WI38 (cell line): ENCODE data around the gene NFATC4.

ENCODE experiments used
- H3K4me3 ChIP-seq: 2 replicates; pipeline ENCODE4 v1.5.1; 2011; ENCODE audit warnings: low read depth, mild to moderate bottlenecking, control low read depth, low read length
- TF ChIP-seq, protein P1 (sequence below): IDR thresholded peaks from 2 replicates; pipeline ENCODE4 v1.5.1; 2012; ENCODE audit warnings: low read depth, mild to moderate bottlenecking, control low read depth, low read length

Gene NFATC4

DNA sequence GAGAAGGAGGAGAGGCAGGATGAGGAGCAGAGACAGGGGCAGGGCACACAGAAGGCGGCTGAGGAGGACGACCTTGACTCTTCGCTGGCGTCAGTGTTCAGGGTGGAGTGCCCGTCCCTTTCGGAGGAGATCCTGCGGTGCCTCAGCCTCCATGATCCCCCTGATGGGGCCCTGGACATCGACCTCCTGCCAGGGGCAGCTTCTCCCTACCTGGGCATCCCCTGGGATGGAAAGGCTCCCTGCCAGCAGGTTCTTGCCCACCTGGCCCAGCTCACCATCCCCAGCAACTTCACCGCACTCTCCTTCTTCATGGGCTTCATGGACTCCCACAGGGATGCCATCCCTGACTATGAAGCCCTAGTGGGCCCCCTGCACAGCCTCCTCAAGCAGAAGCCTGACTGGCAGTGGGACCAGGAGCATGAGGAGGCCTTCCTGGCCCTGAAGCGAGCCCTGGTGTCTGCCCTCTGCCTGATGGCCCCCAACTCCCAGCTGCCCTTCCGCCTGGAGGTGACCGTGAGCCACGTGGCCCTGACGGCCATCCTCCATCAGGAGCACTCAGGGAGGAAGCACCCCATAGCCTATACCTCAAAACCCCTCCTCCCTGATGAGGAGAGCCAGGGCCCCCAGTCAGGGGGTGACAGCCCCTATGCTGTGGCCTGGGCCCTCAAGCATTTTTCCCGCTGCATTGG lies 46.9 kb downstream of the NFATC4 start:
- TF ChIP-seq, protein P1, sequence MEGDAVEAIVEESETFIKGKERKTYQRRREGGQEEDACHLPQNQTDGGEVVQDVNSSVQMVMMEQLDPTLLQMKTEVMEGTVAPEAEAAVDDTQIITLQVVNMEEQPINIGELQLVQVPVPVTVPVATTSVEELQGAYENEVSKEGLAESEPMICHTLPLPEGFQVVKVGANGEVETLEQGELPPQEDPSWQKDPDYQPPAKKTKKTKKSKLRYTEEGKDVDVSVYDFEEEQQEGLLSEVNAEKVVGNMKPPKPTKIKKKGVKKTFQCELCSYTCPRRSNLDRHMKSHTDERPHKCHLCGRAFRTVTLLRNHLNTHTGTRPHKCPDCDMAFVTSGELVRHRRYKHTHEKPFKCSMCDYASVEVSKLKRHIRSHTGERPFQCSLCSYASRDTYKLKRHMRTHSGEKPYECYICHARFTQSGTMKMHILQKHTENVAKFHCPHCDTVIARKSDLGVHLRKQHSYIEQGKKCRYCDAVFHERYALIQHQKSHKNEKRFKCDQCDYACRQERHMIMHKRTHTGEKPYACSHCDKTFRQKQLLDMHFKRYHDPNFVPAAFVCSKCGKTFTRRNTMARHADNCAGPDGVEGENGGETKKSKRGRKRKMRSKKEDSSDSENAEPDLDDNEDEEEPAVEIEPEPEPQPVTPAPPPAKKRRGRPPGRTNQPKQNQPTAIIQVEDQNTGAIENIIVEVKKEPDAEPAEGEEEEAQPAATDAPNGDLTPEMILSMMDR: no peak
- H3K4me3 ChIP-seq: no peak overlapping the region

DNA sequence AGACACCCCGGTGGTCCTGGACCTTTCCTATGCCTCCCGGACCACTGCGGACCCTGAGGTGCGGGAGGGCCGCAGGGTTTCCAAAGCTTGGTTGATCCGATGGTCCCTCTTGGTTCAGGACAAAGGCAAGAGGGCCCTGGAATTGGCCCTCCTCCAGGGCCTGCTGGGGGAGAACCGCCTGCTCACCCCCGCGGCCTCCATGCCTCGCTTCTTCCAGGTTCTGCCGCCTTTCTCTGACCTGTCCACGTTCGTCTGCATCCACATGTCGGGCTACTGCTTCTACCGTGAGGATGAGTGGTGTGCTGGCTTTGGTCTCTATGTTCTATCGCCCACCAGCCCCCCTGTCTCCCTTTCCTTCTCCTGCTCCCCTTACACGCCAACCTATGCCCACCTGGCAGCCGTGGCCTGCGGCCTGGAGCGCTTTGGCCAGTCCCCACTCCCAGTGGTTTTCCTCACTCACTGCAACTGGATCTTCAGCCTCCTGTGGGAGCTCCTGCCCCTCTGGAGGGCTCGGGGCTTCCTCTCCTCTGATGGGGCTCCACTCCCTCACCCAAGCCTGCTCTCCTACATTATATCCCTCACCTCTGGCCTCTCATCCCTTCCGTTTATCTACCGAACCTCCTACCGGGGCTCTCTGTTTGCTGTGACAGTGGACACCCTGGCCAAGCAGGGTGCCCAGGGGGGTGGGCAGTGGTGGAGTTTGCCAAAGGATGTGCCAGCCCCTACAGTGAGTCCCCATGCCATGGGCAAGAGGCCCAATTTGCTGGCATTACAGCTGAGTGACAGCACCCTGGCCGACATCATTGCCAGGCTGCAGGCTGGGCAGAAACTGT lies 47.7 kb downstream of the NFATC4 start:
- TF ChIP-seq, protein P1: no peak
- no peak overlapping the region for H3K4me3 ChIP-seq

DNA sequence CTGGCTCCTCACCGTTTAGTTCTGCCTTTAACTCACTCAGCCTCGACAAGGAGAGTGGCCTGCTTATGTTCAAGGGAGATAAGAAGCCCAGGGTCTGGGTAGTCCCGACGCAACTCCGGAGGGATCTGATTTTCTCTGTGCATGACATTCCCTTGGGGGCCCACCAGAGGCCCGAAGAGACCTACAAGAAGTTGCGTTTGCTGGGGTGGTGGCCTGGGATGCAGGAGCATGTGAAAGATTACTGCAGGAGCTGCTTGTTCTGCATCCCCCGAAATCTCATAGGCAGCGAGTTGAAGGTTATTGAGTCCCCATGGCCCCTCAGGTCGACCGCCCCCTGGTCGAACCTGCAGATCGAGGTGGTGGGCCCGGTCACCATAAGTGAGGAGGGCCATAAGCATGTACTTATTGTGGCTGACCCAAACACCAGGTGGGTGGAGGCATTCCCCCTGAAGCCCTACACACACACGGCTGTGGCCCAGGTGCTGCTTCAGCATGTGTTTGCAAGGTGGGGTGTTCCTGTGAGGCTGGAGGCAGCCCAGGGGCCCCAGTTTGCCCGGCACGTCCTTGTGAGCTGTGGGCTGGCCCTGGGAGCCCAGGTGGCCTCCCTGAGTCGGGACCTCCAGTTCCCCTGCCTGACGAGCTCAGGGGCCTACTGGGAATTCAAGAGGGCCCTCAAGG lies 48.4 kb downstream of the NFATC4 start:
- no peak overlapping the region for H3K4me3 ChIP-seq
- TF ChIP-seq, protein P1: no peak

DNA sequence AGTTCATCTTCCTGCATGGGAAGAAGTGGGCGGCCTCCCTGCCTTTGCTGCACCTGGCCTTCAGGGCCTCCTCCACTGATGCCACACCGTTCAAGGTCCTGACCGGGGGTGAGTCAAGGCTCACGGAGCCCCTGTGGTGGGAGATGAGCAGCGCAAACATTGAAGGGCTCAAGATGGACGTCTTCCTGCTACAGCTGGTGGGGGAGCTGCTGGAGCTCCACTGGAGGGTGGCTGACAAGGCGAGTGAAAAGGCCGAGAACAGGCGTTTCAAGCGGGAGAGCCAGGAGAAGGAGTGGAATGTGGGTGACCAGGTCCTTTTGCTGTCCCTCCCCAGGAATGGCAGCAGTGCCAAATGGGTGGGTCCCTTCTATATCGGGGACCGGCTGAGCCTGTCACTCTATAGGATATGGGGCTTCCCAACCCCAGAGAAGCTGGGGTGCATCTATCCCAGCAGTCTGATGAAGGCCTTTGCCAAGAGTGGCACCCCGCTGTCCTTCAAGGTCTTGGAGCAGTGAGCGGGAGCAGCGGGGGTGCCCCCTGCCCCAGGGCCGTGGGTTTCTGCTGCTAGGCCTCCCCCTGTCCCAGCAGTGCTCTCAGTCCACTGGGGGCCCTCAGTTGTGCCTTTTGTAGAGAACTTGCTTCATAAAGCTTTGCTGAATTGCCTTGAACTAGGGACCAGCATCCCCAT lies 49.1 kb downstream of the NFATC4 start:
- TF ChIP-seq, protein P1: no peak
- no peak overlapping the region for H3K4me3 ChIP-seq

DNA sequence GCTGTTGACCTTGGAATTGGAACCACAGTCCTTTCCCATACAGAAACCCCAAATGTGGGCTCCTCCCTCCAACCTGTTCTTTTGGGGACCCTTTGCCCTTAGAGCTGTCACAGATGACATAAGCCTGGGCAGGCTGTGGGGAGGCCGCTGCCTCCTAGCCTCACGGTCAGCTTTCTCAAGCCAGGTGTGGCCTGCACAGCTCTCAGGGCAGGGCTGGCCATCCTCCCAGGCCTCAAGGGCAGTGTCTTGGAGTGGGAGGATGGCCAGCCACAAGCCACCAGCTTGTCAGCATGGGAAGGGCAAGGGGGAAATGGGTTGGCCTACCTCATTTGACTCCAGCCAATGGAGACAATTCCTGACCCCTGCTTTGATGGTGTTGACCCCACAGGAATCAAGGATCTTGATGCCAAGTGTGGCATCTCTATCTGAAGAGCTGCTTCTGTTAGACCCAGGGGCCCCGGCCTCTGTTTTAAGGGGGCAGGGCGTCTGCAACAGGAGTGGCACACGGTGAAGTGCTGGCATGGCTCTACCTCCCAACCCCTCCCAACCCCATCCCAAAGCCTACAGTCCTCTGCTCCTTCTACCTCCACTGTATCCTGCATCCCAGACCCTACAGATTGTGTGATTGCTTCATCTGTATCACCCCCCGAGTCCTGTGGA lies 50.0 kb downstream of the NFATC4 start:
- no peak overlapping the region for H3K4me3 ChIP-seq
- TF ChIP-seq, protein P1: no peak

DNA sequence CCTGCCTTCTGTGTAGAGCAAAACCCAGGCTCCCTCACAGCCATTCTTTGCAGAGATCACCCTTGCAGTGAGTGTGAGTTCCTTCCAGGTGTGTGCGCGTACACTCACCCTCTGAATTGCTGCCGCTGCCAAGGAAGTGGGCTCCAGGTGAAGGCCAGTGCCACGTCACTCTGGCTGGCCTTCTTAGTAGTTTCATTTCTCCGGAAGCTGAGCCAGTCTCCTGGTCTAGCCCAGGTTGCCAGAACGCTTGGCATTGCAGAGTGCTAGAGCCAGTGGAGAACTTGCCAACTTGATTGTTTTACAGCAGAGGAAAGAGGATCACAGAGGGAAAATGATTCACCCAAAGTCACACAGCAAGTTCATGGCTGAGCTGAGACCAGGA lies 50.5 kb downstream of the NFATC4 start:
- no peak overlapping the region for H3K4me3 ChIP-seq
- TF ChIP-seq, protein P1: no peak
